Astrocyte of the spinal cord (primary cell): Measurements from ENCODE around the gene LMO7.
A peak's percentile ranks its signal among the peaks of the same experiment; 100 is the strongest.
"Not testable (repeated sequence)": the region's sequence is repeated elsewhere in the genome, so short reads cannot be mapped to it uniquely, and the experiment has no call there.

Source experiments
- DNase-seq: peaks from one replicate; pipeline ENCODE4 v3.0.0; 2011; ENCODE audit warnings: low read depth, low spot score
- H3K4me3 ChIP-seq: 2 replicates; pipeline ENCODE4 v1.5.1; 2011; ENCODE audit warnings: low read depth, mild to moderate bottlenecking, low read length, moderate library complexity
- in situ Hi-C: cut with HindIII; loops from 2 replicates; pipeline ENCODE4 v1.10.0; 2017; ENCODE audit warnings: low sequenced_read_pairs
- TF ChIP-seq, protein P1 (sequence below): IDR thresholded peaks from 2 replicates; pipeline ENCODE4 v1.5.1; 2012; ENCODE audit warnings: low read depth, mild to moderate bottlenecking, low read length, inconsistent platforms

LMO7 gene

DNA sequence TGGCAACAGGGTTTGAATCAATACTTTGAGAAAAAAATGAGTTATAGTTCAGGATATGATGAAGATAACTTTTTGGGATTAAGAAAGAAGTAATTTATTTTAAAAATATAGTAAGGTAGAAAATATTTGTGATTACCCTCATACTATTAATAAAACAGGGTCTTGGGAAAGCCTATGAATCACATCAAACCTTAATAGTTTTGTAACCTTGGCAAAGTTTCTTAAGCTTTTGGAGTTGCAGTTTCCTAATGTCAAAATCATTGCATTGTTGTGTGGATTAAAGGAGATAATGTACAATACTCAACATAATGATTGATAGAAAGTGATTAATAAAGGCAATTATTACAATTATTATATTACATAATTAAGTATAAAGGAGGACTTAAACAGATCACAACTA is 149.0 kb downstream of the LMO7 start:
- in situ Hi-C loops, result no loop called here
- H3K4me3 ChIP-seq, result no peak overlapping the region
- TF ChIP-seq, protein P1, sequence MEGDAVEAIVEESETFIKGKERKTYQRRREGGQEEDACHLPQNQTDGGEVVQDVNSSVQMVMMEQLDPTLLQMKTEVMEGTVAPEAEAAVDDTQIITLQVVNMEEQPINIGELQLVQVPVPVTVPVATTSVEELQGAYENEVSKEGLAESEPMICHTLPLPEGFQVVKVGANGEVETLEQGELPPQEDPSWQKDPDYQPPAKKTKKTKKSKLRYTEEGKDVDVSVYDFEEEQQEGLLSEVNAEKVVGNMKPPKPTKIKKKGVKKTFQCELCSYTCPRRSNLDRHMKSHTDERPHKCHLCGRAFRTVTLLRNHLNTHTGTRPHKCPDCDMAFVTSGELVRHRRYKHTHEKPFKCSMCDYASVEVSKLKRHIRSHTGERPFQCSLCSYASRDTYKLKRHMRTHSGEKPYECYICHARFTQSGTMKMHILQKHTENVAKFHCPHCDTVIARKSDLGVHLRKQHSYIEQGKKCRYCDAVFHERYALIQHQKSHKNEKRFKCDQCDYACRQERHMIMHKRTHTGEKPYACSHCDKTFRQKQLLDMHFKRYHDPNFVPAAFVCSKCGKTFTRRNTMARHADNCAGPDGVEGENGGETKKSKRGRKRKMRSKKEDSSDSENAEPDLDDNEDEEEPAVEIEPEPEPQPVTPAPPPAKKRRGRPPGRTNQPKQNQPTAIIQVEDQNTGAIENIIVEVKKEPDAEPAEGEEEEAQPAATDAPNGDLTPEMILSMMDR, result no peak
- no peak for DNase-seq

DNA sequence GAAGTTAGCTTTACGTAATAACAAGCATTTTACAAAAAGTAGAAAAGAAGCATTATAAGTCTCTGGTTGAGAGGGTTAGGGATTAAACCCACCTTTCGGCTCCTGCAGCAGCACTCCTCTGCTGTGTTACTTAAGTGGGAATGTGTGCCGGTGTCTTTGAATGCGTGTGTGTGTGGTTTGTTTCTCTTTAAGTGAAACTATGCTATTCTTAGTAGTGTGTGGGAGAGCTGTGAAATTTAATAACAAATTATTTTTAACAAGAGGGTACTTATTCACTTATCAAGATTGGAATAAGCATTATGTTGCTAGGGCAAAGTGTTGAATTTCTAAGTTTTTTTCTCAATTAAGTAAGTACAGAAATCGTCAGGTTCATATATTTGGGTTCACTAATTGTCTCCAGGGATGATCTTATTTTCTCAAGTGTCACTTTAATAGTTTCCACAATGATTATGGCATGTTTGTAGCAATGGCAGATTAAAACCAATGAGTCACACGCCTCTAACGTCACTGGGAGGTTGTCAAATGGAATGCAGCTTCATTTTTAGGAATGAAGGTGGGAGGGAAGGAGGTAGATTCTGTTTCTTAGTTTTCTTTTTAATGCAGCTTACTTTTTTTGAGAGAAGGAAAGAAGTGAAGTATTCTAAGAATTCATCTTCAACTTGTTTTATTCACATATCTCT is 151.3 kb downstream of the LMO7 start:
- no peak overlapping the region for H3K4me3 ChIP-seq
- peak; percentile 39 for DNase-seq
- in situ Hi-C loops, result no loop called here
- TF ChIP-seq, protein P1, result no peak

DNA sequence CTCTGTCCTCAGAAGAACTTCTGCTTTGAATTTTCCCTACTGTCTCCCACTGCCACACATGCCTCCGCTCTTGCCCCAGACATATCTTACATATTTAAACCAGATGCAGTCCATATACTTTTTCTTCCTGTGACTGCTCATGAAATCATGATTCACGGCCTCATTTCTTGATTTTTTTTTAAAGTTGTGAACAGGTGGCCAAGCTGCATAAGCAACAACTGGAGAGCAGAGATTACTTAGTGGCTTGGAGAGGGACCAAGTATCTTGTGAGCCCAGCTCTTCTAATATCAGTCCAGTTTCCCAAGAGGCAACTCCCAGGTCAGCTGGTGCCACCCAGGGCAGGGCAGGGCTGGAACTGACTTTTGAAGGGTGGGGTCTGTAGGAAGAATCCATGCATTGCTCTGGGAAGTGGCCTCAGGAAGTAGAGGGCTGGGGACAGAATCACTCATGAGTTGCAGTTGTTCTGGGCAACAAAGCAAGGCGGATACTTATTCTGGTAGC is 152.4 kb downstream of the LMO7 start:
- TF ChIP-seq, protein P1, result no peak
- H3K4me3 ChIP-seq, result no peak overlapping the region
- peak; percentile 75 for DNase-seq
- in situ Hi-C loops, result no loop called here

DNA sequence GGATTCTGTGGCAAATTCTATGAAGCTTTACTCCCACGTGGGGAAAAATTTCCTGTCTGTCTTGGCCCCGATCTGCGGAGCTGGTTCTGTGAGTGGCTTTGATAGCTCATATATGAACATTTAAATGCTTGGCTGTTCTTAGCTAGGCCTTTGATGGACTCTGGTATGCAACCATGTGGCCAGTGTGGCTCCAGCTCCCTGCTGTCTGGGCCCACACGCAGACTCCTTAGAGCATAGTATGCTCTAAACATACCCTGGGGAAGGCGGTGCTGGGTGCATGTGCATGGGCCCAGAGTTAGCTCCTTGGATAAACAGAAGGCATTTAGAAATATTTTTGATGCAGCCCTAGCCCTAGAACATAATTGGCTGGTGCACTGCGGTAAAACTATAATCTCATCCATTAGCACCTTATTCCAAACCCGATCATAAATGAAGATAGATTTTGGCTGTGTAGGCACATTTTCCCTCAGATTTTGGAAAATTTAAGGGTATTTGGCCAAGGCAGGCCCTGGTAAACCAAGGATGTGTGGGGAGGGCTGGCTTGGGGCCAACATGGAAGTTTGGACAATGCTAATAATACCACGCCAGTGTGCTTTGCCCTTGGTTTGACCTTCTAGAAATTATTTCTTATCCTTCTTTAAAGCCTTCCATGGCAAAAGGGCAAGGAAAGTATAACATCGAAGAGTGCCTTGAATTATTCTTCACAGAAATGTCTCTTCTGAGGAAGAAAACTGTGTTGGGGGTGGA is 153.5 kb downstream of the LMO7 start:
- H3K4me3 ChIP-seq, result no peak overlapping the region
- in situ Hi-C loops, result no loop called here
- DNase-seq, result no peak
- TF ChIP-seq, protein P1, result no peak

DNA sequence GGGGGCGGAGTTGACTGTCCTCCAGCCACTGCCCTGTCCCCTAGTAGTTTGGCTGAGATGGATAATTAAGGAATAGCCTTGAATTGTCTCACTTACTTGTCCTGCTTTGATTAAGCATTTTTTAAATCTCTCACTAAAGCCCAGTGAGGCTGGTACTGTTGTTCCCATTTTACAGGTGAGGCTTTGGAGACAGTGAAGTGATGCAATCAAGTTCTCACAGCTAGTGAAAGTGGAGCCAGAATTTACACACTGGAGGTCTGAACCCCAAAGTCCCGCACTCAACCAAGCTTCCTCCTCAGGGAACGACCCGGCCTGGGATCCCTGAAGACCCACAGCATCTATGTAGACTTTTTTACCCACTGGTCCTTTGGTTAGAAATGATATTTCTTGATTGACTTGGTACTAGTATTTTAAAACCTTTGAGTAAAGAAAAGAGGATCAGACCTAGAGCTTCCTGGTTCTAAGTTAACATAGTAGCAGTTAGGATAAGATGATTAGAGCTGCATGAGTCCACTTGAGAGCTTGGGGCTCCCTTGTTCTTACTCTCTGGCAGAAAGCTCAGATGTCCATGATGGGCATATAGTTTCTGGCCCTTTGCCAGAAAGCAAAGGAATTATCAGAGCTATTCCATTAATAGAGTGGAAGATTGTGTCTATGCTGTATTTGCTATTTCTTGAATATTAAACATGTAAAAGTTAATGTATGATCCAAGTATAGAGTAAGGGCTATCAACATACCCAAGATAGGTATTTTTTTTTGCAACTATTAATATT is 154.3 kb downstream of the LMO7 start:
- no peak for DNase-seq
- in situ Hi-C loops, result no loop called here
- TF ChIP-seq, protein P1, result no peak
- no peak overlapping the region for H3K4me3 ChIP-seq

DNA sequence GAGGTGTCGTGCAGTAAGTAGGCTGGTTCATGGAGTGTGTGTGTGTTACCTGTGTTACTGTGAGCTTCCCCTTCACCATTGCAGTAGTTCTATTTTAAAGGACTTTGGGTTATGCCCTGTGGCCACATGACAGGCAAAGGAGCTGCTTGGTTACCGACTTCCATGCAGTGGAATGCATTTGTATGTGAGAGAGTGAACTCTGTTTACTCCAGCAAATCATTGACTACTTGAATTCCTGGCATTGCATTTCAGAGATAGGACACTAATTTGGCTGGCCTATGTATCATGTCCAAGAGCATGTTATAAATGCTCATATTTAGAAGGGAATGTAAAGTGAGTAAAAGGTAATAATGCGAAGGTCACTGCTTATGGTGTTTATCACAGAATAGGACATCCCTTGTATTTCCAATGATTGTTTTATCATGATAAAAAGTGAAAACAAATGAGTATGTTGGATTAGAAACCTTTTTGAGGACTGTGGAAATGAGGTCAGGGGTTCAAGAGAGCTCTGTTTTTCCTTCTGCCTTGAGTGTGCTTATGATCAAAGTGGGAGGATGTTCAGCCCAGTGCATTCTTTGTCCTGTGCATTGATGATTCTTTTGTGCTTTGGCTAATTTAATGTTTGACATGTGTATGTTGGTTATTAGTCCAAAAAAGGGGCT is 156.5 kb downstream of the LMO7 start:
- DNase-seq, result no peak
- TF ChIP-seq, protein P1, result no peak
- in situ Hi-C loops, result no loop called here
- no peak overlapping the region for H3K4me3 ChIP-seq

DNA sequence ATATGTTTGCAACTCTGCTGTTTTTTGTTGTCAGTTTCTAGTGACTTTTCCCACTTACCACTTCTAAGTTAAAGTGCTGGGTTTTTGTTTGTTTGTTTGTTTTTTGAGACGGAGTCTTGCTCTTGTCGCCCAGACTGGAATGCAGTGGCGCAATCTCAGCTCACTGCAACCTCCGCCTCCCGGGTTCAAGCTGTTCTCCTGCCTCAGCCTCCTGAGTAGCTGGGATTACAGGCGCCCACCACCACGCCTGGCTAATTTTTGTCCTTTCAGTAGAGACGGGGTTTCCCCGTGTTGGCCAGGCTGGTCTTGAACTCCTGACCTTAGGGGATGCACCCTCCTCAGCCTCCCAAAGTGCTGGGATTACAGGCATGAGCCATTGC is 157.0 kb downstream of the LMO7 start:
- H3K4me3 ChIP-seq, in situ Hi-C loops, DNase-seq: not testable (repeated sequence)
